GM10266 (cell line): Measurements from ENCODE around the gene LRP1B.

Experiments used
- DNase-seq: peaks from one replicate; pipeline ENCODE4 v3.0.0; 2012; ENCODE audit errors: extremely low spot score
- CTCF ChIP-seq: IDR thresholded peaks from 2 replicates; pipeline ENCODE4 v1.5.1; 2012; ENCODE audit warnings: mild to moderate bottlenecking, low read depth; ENCODE audit not compliant: control insufficient read depth, insufficient read depth; ENCODE audit errors: missing control alignments

The LRP1B gene

GRCh38 chr2:141611981-141612380, 518.8 kb downstream of the LRP1B start:
- TF ChIP-seq CTCF: no peak
- no peak for DNase-seq

DNA sequence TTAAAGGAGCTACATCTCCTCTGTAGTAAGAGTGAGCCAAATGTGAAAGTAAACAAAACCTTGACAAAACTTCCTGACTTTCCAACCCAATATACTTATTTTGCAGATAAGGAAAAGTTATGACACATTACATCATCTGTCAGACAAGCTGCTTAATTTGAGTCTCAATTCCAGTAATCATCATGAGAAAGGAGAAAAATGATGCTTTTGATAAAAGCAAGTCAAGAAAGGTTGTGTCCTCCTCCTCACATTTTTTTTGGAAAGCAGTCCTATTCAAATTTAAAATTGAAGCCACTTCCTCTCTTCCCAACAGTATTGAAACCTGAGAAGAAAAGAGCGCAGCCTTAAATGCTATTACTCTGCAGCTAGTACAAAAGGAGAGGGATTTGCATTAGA, 519.6 kb downstream of the LRP1B start:
- no peak for DNase-seq
- TF ChIP-seq CTCF: no peak

DNA sequence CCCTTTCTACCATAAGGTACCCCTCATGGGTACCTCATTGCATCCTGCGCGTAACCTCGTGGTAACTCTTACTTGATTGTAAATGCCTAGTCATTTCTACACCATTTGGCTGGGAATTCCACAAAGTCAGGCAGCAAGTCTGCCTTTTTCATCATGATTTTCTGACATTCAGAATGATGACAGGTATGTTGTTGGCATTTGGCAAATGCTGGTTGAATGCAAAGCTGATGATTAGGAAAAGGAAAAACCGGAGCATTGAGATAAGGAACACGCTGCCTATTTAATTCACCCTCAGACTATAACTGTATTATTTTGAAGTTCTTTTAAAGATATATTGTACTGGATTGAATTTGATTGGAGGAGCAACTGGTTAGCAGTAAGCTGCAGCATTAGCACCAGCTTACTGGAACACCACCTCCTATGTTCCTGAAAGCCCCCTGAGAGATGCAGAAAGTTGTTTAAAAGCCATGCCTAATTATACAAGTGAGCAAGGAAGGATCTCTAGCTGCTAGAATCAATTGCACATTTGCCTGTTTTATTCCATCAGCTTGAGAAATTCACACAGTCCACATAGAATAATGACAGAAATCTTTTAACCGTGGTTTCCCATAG, 520.1 kb downstream of the LRP1B start:
- DNase-seq: no peak
- no peak for TF ChIP-seq CTCF

GRCh38 chr2:141605163-141605562, 525.7 kb downstream of the LRP1B start:
- no peak for TF ChIP-seq CTCF
- no peak for DNase-seq

DNA sequence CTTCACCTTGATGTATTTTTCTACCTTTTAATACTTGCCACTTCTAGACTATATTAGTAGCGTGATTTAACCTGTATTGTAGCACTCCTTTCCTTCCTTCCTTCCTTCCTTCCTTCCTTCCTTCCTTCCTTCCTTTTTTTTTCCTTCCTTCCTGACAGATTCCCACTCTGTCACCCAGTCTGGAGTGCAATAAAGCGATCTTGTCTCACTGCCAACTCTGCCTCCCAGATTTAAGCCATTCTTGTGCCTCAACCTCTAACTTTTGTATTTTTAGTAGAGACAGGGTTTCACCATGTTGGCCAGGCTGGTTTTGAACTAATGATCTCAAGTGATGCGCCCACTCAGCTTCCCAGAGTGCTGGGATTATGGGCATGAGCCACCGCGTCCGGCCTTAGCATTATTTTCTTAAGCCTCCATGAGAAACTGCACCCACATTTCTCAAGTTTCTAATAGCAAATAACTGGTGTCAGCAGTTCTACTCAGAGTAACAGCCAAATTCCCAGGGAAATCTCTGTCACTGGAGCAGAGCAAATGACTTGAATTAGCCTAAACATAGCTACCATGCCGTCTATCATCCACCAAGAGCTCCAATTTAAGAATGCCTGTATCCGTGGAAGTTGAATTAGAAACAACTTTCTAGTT, 529.2 kb downstream of the LRP1B start:
- no peak for TF ChIP-seq CTCF
- DNase-seq: no peak

DNA sequence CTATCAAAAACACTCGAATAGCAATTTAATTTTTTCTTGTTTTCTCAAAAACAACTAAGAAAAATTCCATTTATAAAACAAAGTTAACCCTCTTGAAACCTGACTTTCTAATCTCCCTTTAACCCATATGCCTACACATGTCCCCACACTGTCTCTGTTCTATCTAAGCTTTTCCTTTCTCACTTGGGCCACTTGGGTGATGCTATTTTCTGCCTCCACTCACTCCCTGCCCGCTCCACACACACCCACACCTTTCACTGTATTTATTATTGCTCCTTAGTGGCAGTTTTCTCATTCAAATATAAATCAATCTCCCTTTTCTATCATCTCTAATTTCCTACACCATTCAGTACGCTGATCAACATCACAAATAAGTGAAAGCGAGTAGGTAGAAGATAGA, 531.1 kb downstream of the LRP1B start:
- DNase-seq: no peak
- no peak for TF ChIP-seq CTCF

DNA sequence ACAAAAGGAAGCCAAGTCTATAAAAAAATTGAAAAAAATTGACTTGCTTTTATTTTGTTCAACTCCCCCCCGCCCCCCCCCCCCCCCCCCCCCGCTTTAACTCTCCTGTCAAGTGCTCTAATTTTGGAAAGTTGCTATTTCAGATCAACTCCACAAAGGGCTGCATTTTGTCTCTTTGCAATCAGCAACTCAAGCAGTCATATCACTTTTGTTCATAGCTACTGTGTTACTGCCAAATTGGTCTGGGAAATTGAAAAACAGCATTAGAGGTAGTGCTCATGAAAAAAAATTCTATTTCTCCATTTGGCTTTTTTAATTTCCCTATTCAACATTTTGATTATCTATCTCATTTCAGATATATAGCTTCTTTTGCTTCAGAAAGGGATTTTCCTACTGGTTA, 531.8 kb downstream of the LRP1B start:
- no peak for TF ChIP-seq CTCF
- no peak for DNase-seq
